ENCODE measurements around the gene VAX1.
"Not testable (repeated sequence)": the region's sequence is repeated elsewhere in the genome, so short reads cannot be mapped to it uniquely, and the experiment has no call there.

The VAX1 gene

DNA sequence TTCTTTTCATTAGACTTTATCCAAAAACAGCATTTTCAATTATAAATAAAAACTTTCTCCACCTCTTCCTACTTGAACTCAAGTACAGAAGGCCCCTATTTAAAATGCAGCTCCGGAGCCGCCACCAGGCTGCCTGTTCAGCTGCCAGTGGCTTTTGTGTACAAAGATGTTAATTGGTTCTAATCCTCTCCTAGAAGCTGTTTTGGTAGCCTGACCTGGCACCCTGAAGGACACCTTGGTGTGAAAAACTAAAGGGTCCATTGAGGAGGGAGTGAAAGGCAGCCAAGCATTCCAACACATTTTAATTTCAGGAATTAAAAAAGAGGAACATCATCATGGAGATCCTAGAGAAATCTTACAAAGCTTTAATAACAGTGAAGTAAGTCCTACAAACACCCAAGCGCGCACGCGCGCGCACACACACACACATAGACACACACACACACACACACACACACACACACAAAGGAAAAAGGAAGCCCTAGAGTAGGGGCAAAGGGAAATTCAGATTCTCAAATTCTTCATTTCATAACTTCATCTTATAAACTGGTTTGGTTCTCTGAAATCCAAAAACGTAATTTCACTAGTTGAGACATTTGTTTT lies 41.4 kb downstream of the VAX1 start:
- no peak overlapping the region for H3K27ac ChIP-seq
- TF ChIP-seq, protein P1, sequence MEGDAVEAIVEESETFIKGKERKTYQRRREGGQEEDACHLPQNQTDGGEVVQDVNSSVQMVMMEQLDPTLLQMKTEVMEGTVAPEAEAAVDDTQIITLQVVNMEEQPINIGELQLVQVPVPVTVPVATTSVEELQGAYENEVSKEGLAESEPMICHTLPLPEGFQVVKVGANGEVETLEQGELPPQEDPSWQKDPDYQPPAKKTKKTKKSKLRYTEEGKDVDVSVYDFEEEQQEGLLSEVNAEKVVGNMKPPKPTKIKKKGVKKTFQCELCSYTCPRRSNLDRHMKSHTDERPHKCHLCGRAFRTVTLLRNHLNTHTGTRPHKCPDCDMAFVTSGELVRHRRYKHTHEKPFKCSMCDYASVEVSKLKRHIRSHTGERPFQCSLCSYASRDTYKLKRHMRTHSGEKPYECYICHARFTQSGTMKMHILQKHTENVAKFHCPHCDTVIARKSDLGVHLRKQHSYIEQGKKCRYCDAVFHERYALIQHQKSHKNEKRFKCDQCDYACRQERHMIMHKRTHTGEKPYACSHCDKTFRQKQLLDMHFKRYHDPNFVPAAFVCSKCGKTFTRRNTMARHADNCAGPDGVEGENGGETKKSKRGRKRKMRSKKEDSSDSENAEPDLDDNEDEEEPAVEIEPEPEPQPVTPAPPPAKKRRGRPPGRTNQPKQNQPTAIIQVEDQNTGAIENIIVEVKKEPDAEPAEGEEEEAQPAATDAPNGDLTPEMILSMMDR (conservative IDR thresholded peaks at IDR 0.05): no peak
- TF ChIP-seq ZFX (IDR thresholded peaks at IDR 0.05): no peak

DNA sequence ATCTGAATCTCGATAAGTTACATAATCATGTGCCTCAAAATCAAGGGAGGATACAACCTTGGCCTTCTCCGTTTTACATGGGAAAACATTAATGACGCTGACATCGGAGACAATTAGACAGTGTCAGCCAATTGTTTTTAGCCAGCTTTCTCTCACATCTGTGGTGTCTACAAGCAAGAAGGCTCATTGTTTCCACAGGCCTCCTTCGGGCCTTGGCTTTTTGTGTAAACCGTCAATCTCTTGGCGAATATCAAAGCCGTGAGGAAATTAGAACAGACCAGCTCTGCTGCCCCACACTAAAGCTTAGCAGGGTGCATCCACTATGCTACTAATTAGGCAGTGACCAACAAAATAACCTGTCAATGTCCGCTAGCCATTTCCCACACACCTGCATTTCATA lies 43.2 kb downstream of the VAX1 start:
- TF ChIP-seq, protein P1 (conservative IDR thresholded peaks at IDR 0.05): no peak
- no peak for TF ChIP-seq ZFX (IDR thresholded peaks at IDR 0.05)
- no peak overlapping the region for H3K27ac ChIP-seq

DNA sequence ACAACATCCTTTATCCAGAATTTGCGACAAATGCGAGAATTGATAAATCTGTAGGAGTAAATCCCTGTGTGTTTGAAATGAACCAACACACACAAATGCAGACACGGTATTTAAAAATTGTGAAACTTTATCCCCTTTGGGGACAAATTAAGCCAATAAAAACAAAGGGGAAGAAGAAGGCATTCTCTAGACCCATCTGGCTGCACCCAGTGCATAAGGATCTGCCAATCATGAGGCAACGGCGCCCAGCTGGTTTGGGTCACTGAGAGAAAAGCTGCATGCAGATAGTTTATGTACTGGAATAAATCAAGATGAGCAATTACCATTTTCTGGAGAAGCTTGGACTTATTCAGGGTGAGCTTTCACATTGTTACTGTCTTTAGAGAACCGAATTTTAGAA lies 45.7 kb downstream of the VAX1 start:
- no peak for TF ChIP-seq ZFX (IDR thresholded peaks at IDR 0.05)
- TF ChIP-seq, protein P1 (conservative IDR thresholded peaks at IDR 0.05): no peak
- H3K27ac ChIP-seq: no peak overlapping the region

DNA sequence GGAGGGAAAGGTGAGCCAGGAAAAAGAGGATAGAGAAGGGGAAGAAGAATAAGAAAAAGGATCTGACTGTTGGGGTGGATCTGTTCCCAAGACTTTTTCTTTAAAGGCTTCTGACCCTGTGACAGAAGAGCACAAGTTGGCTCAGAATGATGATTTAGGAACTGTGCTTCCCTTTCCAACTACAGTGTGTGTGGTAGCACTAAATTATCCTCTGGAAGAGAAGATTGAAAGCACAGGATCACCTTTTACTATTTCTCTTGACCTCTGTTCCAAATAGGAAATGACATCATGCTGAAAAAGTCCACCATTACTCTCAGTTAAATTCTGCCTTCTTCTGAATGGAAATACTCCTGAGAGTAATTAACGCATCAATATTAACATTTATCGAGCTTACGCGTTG lies 47.2 kb downstream of the VAX1 start:
- no peak overlapping the region for H3K27ac ChIP-seq
- TF ChIP-seq ZFX (IDR thresholded peaks at IDR 0.05): no peak
- TF ChIP-seq, protein P1 (conservative IDR thresholded peaks at IDR 0.05): no peak

DNA sequence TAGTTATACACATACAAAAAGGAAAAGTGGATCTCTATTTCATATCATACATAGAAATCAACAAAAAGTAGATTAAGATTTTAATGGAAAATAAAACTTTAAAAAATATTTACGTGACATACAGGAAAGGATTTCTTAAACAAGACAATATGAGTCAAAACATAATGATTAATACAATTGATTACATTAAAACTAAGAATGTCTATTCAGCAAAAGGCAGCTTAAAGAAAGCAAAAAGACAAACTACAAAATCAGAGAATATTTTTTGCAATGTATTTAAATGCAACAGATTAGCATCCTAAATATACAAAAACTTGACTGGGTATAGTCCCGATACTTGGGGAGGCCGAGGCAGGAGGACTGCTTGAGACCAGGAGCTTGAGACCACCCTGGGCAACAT lies 50.5 kb downstream of the VAX1 start:
- no peak overlapping the region for H3K27ac ChIP-seq
- TF ChIP-seq ZFX (IDR thresholded peaks at IDR 0.05): no peak
- TF ChIP-seq, protein P1 (conservative IDR thresholded peaks at IDR 0.05): no peak

DNA sequence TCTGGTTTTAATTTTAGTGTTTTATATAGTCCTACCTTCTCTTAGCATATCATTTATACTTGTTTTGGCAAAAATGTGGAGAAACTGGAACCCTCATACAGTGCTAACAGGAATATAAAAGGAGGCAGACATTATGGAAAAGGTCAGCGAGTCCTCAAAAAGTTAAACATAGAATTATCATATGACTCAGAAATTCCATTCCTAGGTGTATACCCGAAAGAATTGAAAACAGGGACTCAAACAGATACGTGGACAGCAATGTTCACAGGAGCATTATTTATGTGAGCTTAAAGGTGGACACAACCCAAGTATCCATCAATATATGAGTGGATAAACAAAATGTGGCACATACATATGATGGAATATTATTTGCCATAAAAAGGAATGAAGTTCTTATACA lies 51.5 kb downstream of the VAX1 start:
- TF ChIP-seq, protein P1 (conservative IDR thresholded peaks at IDR 0.05): no peak
- no peak for TF ChIP-seq ZFX (IDR thresholded peaks at IDR 0.05)
- H3K27ac ChIP-seq: no peak overlapping the region

DNA sequence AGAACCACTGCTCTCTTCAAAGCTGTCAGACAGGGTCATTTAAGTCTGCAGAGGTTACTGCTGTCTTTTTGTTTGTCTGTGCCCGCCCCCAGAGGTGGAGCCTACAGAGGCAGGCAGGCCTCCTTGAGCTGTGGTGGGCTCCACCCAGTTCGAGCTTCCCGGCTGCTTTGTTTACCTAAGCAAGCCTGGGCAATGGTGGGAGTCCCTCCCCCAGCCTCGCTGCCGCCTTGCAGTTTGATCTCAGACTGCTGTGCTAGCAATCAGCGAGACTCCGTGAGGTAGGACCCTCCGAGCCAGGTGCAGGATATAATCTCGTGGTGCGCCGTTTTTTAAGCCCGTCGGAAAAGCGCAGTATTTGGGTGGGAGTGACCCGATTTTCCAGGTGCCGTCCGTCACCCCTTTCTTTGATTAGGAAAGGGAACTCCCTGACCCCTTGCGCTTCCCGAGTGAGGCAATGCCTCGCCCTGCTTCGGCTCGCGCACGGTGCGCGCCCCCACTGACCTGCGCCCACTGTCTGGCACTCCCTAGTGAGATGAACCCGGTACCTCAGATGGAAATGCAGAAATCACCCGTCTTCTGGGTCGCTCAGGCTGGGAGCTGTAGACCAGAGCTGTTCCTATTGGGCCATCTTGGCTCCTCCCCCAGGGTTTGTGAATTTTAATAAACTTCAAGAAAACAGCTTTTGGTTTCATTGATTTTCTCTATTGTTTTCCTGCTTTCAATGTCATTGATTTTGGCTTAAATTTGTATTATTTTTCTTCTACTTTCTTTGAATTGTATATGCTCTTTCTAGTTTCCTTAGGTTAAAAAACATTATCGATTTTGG lies 53.4 kb downstream of the VAX1 start:
- not testable (repeated sequence) for H3K27ac ChIP-seq

Data from C4-2B (cell line).